Sigmoid colon (tissue), 4 donors: ENCODE results near the gene YWHAE.

Experiments used
- EP300 ChIP-seq, 4 donors: sonication (generic); formaldehyde crosslinking; IDR thresholded peaks; one replicate each; pipeline ENCODE4 v1.6.1; 2017; ENCODE audit warnings: antibody characterized with exemption in 4 of 4
- POLR2A ChIP-seq, 2 donors: fragments of 450-650 bp; IDR thresholded peaks; one replicate each; pipeline ENCODE4 v1.6.1; 2016; ENCODE audit warnings: antibody characterized with exemption in 2 of 2, mild to moderate bottlenecking in 2 of 2, moderate library complexity in 2 of 2
- POLR2AphosphoS5 ChIP-seq, 4 donors: sonication (generic); formaldehyde crosslinking; IDR thresholded peaks; one replicate each; pipeline ENCODE4 v1.6.1; 2017; ENCODE audit warnings: antibody characterized with exemption in 4 of 4
- TF ChIP-seq, protein P1 (sequence below), 4 experiments: fragments of 450-650 bp in 3 of 4; fragments of 200-600 bp in 1 of 4; IDR thresholded peaks; one replicate each; pipeline ENCODE4 v1.5.1; 2016 to 2019; ENCODE audit warnings: antibody characterized with exemption in 4 of 4, mild to moderate bottlenecking in 3 of 4, moderate library complexity in 2 of 4

DNA sequence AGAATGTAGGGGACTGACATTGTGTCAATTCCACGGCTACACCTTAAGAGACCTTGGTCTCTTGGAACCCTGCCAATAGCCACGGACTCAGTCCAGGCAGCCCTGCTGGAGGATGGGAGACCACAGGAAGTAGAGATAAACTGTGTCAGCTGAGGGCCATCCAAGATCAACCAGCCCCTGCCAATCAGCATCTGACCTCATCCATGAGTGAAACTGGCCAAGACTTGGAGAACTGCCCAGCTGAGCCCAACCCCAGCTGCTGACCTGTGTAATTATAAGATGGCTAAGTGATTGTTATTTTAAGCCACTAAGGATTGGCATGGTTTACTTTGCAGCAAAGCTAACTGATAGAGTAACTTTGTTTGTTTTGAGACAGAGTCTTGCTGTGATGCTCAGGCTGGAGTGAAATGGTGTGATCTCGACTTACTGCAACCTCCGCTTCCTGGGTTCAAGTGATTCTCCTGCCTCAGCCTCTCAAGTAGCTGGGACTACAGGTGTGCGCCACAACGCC is 13.3 kb upstream of the YWHAE start:
- TF ChIP-seq, protein P1, sequence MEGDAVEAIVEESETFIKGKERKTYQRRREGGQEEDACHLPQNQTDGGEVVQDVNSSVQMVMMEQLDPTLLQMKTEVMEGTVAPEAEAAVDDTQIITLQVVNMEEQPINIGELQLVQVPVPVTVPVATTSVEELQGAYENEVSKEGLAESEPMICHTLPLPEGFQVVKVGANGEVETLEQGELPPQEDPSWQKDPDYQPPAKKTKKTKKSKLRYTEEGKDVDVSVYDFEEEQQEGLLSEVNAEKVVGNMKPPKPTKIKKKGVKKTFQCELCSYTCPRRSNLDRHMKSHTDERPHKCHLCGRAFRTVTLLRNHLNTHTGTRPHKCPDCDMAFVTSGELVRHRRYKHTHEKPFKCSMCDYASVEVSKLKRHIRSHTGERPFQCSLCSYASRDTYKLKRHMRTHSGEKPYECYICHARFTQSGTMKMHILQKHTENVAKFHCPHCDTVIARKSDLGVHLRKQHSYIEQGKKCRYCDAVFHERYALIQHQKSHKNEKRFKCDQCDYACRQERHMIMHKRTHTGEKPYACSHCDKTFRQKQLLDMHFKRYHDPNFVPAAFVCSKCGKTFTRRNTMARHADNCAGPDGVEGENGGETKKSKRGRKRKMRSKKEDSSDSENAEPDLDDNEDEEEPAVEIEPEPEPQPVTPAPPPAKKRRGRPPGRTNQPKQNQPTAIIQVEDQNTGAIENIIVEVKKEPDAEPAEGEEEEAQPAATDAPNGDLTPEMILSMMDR (IDR thresholded peaks at IDR 0.05): no peak
- no peak for TF ChIP-seq POLR2A (IDR thresholded peaks at IDR 0.05)
- no peak for TF ChIP-seq EP300 (IDR thresholded peaks at IDR 0.05)
- TF ChIP-seq POLR2AphosphoS5 (IDR thresholded peaks at IDR 0.05): peak in 1 of 4 donors; percentile 27
